ENCODE results near the gene SH3GL1. TPM values are rescaled to one million over a fixed set of nuclear protein-coding genes. Genes with fewer than 3 reads are reported as not detected.
A peak's percentile ranks its signal among the peaks of the same experiment; 100 is the strongest.

SH3GL1 gene
- total and polyA plus RNA-seq, 2 of the 4 experiments (the other 2 are of a cell fraction), result 28.1 to 138 TPM

DNA sequence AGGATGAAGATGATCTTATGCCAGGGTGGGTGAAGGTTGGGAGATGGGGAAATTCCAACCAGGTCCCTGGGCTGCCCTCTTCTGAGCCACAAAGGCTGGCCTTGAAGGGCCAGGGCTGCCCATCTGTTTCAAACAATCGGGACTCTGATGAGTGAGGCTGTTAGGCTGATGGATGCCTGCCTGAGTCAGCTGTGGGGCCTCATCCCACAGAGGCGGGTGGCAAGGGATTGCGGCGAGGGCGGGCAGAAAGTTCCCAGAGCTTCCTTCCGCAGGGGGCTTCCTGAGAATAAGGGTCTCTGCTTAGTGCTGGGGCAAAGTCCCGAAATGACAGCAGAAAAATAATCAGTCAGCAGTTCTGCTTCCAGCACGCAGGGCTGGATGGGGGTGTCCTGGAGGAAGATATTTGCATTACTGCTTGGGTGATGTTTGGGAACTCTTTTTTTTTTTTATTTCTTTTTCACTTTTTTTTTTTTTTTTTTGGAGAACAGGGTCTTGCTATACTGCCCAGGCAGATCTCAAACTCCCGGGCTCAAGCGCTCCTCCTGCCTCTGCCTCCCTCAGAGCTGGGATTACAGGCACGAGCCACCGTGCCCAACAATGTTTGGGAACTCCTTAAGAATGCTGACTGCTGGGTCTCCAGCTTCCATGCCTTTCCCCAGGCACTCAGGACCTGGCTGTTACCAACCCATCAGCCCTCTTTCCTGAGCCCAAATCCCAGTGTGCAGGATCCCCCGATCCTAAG, 14.1 kb downstream of the SH3GL1 start (continued):
- TF ChIP-seq MAFK (IDR thresholded peaks at IDR 0.05; ENCODE audit: low read depth, low read length), result peak; percentile 66

DNA sequence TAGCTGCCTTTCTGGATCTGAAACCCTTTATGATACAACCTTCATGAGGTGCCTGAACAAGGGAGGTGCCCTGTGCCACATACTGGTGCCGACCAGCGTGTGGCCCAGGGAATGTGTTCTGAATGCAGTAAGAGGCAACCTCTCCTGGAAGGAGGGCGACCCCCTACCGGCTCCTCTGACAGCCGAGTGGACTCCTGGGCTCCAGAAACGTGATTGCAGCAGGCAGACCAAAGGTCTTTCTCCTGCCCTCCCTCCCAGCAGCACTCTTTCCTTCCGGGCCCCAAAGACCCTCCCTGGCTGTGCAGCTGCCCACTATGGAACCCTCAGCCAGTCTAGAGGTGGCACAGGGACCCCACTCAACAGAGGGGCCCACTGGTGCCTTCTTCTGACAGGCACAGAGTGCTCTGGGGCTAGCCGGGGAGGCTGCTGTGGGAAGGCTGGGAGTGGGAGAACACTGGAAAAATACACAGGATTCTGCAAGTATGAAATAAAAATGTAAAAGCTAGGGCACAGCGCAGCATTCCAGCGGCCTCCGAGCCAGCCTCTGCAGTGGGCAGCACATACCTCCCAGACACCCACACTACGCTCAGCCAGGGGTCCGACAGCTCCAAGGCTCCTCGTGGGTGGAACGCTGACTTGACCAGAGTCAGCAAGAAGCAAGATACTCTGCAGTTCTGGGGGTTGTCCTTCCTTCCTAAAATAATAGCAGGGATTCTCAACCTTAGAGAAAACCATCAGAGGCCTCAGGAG, 14.9 kb downstream of the SH3GL1 start:
- TF ChIP-seq RFX5 (IDR thresholded peaks at IDR 0.05; ENCODE audit: low read depth, low read length) (no peak), ELK1 (IDR thresholded peaks at IDR 0.05; ENCODE audit: borderline replicate concordance, low read depth, low read length) (no peak), MAZ (IDR thresholded peaks at IDR 0.05; ENCODE audit: borderline replicate concordance, low read depth, low read length) (no peak), MXI1 (IDR thresholded peaks at IDR 0.05; ENCODE audit: borderline replicate concordance, low read depth, low read length) (no peak), CHD1 (IDR thresholded peaks at IDR 0.05; ENCODE audit: low read depth, low read length) (no peak), MAFK (IDR thresholded peaks at IDR 0.05; ENCODE audit: low read depth, low read length) (no peak), RAD21 (IDR thresholded peaks at IDR 0.05; ENCODE audit: low read length) (no peak), FOS (IDR thresholded peaks at IDR 0.05; ENCODE audit: low read depth, low read length) (no peak)
- TF ChIP-seq, protein P1, sequence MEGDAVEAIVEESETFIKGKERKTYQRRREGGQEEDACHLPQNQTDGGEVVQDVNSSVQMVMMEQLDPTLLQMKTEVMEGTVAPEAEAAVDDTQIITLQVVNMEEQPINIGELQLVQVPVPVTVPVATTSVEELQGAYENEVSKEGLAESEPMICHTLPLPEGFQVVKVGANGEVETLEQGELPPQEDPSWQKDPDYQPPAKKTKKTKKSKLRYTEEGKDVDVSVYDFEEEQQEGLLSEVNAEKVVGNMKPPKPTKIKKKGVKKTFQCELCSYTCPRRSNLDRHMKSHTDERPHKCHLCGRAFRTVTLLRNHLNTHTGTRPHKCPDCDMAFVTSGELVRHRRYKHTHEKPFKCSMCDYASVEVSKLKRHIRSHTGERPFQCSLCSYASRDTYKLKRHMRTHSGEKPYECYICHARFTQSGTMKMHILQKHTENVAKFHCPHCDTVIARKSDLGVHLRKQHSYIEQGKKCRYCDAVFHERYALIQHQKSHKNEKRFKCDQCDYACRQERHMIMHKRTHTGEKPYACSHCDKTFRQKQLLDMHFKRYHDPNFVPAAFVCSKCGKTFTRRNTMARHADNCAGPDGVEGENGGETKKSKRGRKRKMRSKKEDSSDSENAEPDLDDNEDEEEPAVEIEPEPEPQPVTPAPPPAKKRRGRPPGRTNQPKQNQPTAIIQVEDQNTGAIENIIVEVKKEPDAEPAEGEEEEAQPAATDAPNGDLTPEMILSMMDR (conservative IDR thresholded peaks at IDR 0.05; ENCODE audit: low read depth, low read length), result no peak
- TF ChIP-seq, protein P2, sequence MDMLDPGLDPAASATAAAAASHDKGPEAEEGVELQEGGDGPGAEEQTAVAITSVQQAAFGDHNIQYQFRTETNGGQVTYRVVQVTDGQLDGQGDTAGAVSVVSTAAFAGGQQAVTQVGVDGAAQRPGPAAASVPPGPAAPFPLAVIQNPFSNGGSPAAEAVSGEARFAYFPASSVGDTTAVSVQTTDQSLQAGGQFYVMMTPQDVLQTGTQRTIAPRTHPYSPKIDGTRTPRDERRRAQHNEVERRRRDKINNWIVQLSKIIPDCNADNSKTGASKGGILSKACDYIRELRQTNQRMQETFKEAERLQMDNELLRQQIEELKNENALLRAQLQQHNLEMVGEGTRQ (IDR thresholded peaks at IDR 0.05; ENCODE audit: low read depth, low read length), result no peak

More for the DNA sequence above, 14.9 kb downstream of the SH3GL1 start:
- peak overlapping the region; percentile 52; the same call in 1 of the 2 replicates for H3K14ac ChIP-seq (replicated peaks; ENCODE audit: low read depth, low read length)
- H3K4me2 ChIP-seq (ENCODE audit: low read depth, low read length), result no peak overlapping the region
- no peak overlapping the region for H3K4me3 ChIP-seq (ENCODE audit: insufficient read depth, low read depth, low read length)
- peaks cover 26% of the 10 kb centered on the region for H3K4me1 ChIP-seq (ENCODE audit: control insufficient read depth, insufficient read depth, low read length)
- CTCF ChIA-PET, result no interaction called here
- H2AK9ac ChIP-seq (replicated peaks; ENCODE audit: low read depth, low read length, poor library complexity), result peak overlapping the region; percentile 56
- 0 out of 2 replicates have a peak overlapping the region, but pooled peaks have one; percentile 41 for H3K23ac ChIP-seq (ENCODE audit: low read depth, low read length)
- no peaks in the 10 kb centered on the region for H3K9me3 ChIP-seq (ENCODE audit: control insufficient read depth, insufficient read depth, low read length)
- dilution Hi-C loops (cut with HindIII; ENCODE audit: low sequenced_read_pairs, unreplicated experiment) (no loop called here), in situ Hi-C loops (cut with MboI; ENCODE audit: low sequenced_read_pairs) (no loop called here), intact Hi-C loops (cut with micrococcal nuclease) (no loop called here)
- H3K79me1 ChIP-seq (ENCODE audit: low read depth in 1 of 2, low read length in 2 of 2), result peaks cover 17 to 89% of the 10 kb centered on the region in 2 experiments
- H4K8ac ChIP-seq (ENCODE audit: low read depth in 2 of 2, low read length in 2 of 2), result peak overlapping the region in 1 of 2 experiments; percentile 11; a peak in 1 of 4 replicates
- H3K36me3 ChIP-seq (ENCODE audit: control insufficient read depth, insufficient read depth, low read length), result peaks cover 20% of the 10 kb centered on the region
- no peak overlapping the region for H4K91ac ChIP-seq (ENCODE audit: insufficient read depth, low read depth, low read length)
- no peak overlapping the region for H2BK120ac ChIP-seq (ENCODE audit: low read depth, low read length)
- POLR2A ChIA-PET (ENCODE audit: unreplicated experiment), result no interaction called here
- peak overlapping the region; percentile 40 for H2BK5ac ChIP-seq (ENCODE audit: low read depth, low read length, poor library complexity, severe bottlenecking)
- H4K5ac ChIP-seq (ENCODE audit: low read depth, low read length), result no peak overlapping the region
- H2BK20ac ChIP-seq (ENCODE audit: low read depth, low read length), result no peak overlapping the region
- H2AFZ ChIP-seq (replicated peaks; ENCODE audit: low read length, poor library complexity), result no peak overlapping the region
- H3K18ac ChIP-seq (ENCODE audit: low read depth, low read length), result no peak overlapping the region
- H2BK15ac ChIP-seq (ENCODE audit: low read depth, low read length), result no peak overlapping the region
- no peak overlapping the region; the same call in 1 of the 2 replicates for H2AK5ac ChIP-seq (ENCODE audit: low read depth, low read length)
- no TSS peak for BruUV-seq (replicated peaks)
- no peak for ATAC-seq (ENCODE audit: low read depth)
- H3K27me3 ChIP-seq (ENCODE audit: control insufficient read depth, insufficient read depth, low read length), result no peaks in the 10 kb centered on the region
- H4K20me1 ChIP-seq (ENCODE audit: insufficient read depth, low read length), result peaks cover 90% of the 10 kb centered on the region
- WGBS, 2 experiments (ENCODE audit: extremely low coverage in 2 of 2, insufficient read length in 1 of 2), result 87% methylated on average over 4 of the region's 15 CpGs; no CpG with 5 or more reads in 1 of the 2 experiments
- H3K27ac ChIP-seq (ENCODE audit: insufficient read depth, low read length), result peak overlapping the region; percentile 16
- peaks cover 20% of the 10 kb centered on the region; the same call in 1 of the 2 replicates for H3K9me1 ChIP-seq (ENCODE audit: insufficient read depth, low read length)
- no peak overlapping the region for H3K9ac ChIP-seq (ENCODE audit: low read depth, low read length)
- DNase-seq, result no peak
- H3K4ac ChIP-seq (ENCODE audit: low read depth, low read length), result peak overlapping the region; percentile 62
- H3K56ac ChIP-seq (ENCODE audit: extremely low read depth, insufficient read depth, low read length), result no peak overlapping the region

All from IMR-90 (cell line).